Muscle layer of colon (tissue), 2 donors: ENCODE data around the gene ALDOC.

ENCODE experiments used
- H3K27ac ChIP-seq: one replicate; pipeline ENCODE4 v1.7.0; 2013; ENCODE audit warnings: low read depth, mild to moderate bottlenecking, low read length, moderate library complexity
- H3K27me3 ChIP-seq, 2 donors: one replicate each; pipeline ENCODE4 v1.7.0; 2013; ENCODE audit warnings: low read length in 2 of 2, mild to moderate bottlenecking in 2 of 2; ENCODE audit not compliant: insufficient read depth in 2 of 2, control insufficient read depth in 1 of 2
- H3K36me3 ChIP-seq: one replicate; pipeline ENCODE4 v1.7.0; 2013; ENCODE audit warnings: mild to moderate bottlenecking, low read length; ENCODE audit not compliant: insufficient read depth
- H3K4me1 ChIP-seq: one replicate; pipeline ENCODE4 v1.7.0; 2013; ENCODE audit warnings: mild to moderate bottlenecking, low read length; ENCODE audit not compliant: insufficient read depth
- H3K4me3 ChIP-seq, 2 donors: one replicate each; pipeline ENCODE4 v1.7.0; 2013; ENCODE audit warnings: low read length in 2 of 2, low read depth in 1 of 2, mild to moderate bottlenecking in 1 of 2, moderate library complexity in 1 of 2
- H3K9ac ChIP-seq: one replicate; pipeline ENCODE4 v1.7.0; 2013; ENCODE audit warnings: low read length
- H3K9me3 ChIP-seq: one replicate; pipeline ENCODE4 v1.7.0; 2013; ENCODE audit warnings: mild to moderate bottlenecking, low read length
- donor health status: abdominal sarcoma.
- donor health status: Adenocarcinoma of cecum.

The ALDOC gene

GRCh38 chr17:28527859-28528258, 48.8 kb downstream of the ALDOC start:
- Histone ChIP-seq H3K9ac (no peak overlapping the region), H3K27ac (no peak overlapping the region), H3K4me3 (no peak overlapping the region), H3K9me3 (no peaks in the 10 kb centered on the region), H3K27me3 (peaks cover 0 to 4% of the 10 kb centered on the region in 2 donors), H3K4me1 (no peaks in the 10 kb centered on the region), H3K36me3 (no peaks in the 10 kb centered on the region)

GRCh38 chr17:28527181-28527681, 49.5 kb downstream of the ALDOC start:
- Histone ChIP-seq H3K4me1 (no peaks in the 10 kb centered on the region), H3K9me3 (no peaks in the 10 kb centered on the region), H3K4me3 (no peak overlapping the region), H3K9ac (no peak overlapping the region), H3K27ac (no peak overlapping the region), H3K36me3 (no peaks in the 10 kb centered on the region), H3K27me3 (peaks cover 0 to 4% of the 10 kb centered on the region in 2 donors)

GRCh38 chr17:28526381-28526780, 50.3 kb downstream of the ALDOC start:
- H3K27me3 ChIP-seq, result peaks cover 0 to under 1% of the 10 kb centered on the region in 2 donors
- H3K9me3 ChIP-seq, result no peaks in the 10 kb centered on the region
- no peak overlapping the region for H3K27ac ChIP-seq
- H3K36me3 ChIP-seq, result no peaks in the 10 kb centered on the region
- H3K4me1 ChIP-seq, result no peaks in the 10 kb centered on the region
- no peak overlapping the region for H3K9ac ChIP-seq
- H3K4me3 ChIP-seq, result no peak overlapping the region

- no peak overlapping the region for H3K9ac ChIP-seq
These were observed 51.9 kb downstream of the ALDOC start for GRCh38 chr17:28524476-28525424.

GRCh38 chr17:28523876-28524275, 52.8 kb downstream of the ALDOC start:
- H3K27me3 ChIP-seq, result no peaks in the 10 kb centered on the region

More at GRCh38 chr17:28524476-28525424, 51.9 kb downstream of the ALDOC start:
- H3K27ac ChIP-seq, result no peak overlapping the region
- H3K4me1 ChIP-seq, result no peaks in the 10 kb centered on the region
- H3K4me3 ChIP-seq, result no peak overlapping the region
- no peaks in the 10 kb centered on the region for H3K9me3 ChIP-seq
- H3K36me3 ChIP-seq, result no peaks in the 10 kb centered on the region
- H3K27me3 ChIP-seq, result no peaks in the 10 kb centered on the region

GRCh38 chr17:28523186-28523585, 53.5 kb downstream of the ALDOC start:
- Histone ChIP-seq H3K27me3 (no peaks in the 10 kb centered on the region), H3K9me3 (no peaks in the 10 kb centered on the region), H3K9ac (no peak overlapping the region), H3K4me3 (no peak overlapping the region), H3K27ac (no peak overlapping the region), H3K4me1 (no peaks in the 10 kb centered on the region), H3K36me3 (no peaks in the 10 kb centered on the region)

More at GRCh38 chr17:28523876-28524275, 52.8 kb downstream of the ALDOC start:
- H3K27ac ChIP-seq, result no peak overlapping the region
- no peaks in the 10 kb centered on the region for H3K36me3 ChIP-seq
- H3K9me3 ChIP-seq, result no peaks in the 10 kb centered on the region
- H3K4me3 ChIP-seq, result no peak overlapping the region
- no peaks in the 10 kb centered on the region for H3K4me1 ChIP-seq
- no peak overlapping the region for H3K9ac ChIP-seq
